Ecto neural progenitor cell (in vitro differentiated cells): ENCODE data around the gene MYH7B.

Source experiments
- DNase-seq: peaks from one replicate; pipeline ENCODE4 v3.0.0-alpha.2; 2018; ENCODE audit warnings: low spot score

MYH7B gene

DNA sequence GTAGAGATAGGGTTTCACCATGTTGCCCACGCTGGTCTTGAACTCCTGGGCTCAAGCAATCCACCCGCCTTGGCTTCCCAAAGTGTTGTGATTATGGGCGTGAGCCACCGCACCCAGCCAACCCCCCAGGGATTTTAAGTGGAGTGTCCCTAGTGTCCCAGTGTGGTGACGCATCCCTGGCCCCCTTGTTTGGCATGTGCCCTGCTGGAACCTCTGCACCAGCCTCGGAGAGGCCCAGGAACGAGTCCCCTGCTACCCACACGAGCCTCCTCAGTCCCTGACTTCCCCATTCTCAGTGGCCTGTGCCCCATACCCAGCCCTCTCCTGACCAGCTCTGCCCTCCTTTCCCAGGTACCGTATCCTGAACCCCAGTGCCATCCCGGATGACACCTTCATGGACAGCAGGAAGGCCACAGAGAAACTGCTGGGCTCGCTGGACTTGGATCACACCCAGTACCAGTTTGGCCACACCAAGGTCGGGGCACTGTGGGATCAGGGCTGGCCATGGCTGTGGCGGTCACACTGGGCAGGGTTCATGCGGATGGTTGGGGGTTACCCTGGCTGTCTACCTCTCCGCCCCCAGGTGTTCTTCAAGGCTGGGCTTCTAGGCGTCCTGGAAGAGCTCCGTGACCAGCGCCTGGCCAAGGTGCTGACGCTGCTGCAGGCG, 37.2 kb downstream of the MYH7B start:
- no peak for DNase-seq

GRCh38 chr20:34993941-34994508, 38.4 kb downstream of the MYH7B start:
- DNase-seq: no peak

DNA sequence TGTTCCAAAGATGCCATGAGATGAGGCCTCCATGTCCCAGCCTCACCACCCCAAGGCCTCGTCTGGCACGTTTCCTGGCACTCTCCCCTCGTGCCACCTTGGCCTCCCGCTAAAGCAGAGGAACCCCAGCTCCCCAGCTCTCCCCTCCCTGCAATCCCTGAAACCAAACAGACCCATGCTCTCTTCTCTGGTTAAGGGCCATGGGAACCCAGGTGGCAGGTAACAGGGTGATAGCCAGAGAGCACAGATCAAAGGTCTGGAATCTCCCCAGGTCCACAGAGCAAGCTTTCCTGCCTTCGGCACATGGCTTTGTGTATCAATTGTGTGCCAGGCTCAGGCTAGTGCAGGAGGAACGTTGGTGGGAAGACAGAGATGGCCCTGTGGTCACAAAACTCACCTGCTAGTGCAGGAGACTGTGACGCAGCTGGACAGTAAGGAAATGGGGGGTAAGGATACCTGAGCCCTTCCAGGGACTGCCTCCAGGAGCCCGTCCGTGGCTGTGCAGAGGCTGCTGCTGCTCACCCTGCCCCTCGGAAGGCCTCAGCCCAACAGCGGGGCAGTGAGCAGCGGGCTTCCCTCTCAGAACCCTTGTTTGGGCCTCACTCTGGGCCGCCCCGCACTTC, 39.0 kb downstream of the MYH7B start:
- no peak for DNase-seq

DNA sequence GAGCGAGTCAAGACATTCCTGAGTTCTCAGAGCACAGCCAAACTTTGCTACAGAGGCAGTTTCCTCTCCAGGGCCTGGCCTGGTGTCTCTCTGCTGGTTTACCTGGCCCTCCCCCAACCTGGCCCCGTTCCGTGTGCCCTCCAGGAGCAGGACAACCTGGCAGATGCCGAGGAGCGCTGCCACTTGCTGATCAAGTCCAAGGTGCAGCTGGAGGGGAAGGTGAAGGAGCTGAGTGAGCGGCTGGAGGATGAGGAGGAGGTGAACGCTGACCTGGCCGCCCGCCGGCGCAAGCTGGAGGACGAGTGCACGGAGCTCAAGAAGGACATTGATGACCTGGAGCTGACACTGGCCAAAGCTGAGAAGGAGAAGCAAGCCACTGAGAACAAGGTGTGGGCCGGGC, 39.5 kb downstream of the MYH7B start:
- no peak for DNase-seq

GRCh38 chr20:34995696-34996095, 40.0 kb downstream of the MYH7B start:
- no peak for DNase-seq

DNA sequence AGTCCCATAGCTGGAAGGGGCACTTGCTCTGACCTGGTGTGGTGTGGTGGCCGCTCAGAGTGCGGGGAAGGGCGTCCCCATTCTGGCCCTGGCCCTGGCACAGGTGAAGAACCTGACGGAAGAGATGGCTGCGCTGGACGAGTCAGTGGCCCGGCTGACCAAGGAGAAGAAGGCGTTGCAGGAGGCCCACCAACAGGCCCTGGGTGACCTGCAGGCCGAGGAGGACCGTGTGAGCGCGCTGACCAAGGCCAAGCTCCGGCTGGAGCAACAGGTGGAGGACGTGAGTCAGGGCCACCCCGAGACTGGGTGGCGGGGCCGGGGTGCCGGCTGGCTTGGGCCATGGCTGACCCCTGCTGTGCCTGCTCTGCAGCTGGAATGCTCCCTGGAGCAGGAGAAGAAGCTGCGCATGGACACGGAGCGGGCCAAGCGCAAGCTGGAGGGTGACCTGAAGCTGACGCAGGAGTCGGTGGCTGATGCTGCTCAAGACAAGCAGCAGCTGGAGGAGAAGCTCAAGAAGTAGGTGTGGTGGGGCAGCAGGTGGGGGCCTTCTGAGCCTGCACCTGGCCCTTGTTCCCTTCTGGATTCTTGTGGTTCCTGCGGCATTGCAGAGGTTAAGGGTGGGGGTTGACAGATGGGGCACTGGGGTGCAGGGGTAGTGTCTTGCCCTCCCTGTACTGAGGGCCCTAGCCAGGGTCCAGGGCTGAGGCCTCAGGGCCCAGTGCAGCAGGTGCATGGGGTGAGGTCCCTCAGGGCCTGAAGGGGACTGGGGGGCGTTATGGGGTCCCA, 40.8 kb downstream of the MYH7B start:
- no peak for DNase-seq

DNA sequence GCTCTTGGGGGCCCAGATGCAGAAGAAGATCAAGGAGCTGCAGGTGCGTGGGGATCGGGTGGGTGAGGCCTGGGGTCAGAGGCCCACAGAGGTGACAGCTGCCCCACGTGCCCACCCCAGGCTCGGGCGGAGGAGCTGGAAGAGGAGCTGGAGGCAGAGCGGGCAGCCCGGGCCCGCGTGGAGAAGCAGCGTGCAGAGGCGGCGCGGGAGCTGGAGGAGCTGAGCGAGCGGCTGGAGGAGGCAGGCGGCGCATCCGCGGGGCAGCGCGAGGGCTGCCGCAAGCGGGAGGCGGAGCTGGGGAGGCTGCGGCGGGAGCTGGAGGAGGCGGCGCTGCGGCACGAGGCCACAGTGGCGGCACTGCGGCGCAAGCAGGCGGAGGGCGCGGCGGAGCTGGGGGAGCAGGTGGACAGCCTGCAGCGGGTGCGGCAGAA, 41.5 kb downstream of the MYH7B start:
- no peak for DNase-seq

DNA sequence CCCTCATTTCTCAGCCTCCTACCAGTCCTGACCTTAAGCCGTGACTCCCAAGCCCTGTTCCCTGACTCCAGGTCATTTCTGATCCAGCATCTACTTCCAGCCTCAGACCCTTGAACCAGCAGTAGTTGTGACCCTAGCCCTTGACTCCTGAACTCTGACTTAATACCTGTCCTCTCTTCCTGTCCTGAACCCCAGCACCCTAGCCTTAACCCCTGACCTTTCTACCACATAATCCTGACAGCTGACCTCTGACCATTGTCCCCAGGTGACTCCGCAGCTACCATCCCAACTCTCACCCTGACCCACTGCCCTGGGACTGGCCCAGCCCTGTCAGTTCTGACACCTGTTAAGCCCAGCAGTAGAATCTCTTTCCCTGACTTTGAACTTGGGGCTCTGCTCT, 42.1 kb downstream of the MYH7B start:
- no peak for DNase-seq

- DNase-seq: no peak
These were observed 42.8 kb downstream of the MYH7B start for GRCh38 chr20:34998331-34998950.

GRCh38 chr20:34999021-34999451, 43.4 kb downstream of the MYH7B start:
- no peak for DNase-seq

DNA sequence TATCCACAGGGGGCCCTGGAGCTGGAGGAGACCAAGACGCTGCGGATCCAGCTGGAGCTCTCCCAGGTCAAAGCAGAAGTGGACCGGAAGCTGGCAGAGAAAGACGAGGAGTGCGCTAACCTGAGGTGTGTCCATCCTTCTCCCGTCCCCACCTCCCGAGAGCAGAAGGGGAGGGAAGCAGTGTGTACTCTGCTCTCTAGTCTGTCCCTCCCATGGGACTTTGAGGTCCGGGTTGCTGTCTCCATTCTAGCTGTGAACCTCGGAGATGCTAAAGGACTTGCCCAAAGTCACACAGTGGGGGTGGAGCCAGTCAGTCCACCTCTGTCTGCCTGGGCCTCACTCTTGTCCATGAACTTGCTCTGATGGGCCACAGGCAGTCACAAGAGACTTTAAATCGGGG, 44.1 kb downstream of the MYH7B start:
- no peak for DNase-seq

DNA sequence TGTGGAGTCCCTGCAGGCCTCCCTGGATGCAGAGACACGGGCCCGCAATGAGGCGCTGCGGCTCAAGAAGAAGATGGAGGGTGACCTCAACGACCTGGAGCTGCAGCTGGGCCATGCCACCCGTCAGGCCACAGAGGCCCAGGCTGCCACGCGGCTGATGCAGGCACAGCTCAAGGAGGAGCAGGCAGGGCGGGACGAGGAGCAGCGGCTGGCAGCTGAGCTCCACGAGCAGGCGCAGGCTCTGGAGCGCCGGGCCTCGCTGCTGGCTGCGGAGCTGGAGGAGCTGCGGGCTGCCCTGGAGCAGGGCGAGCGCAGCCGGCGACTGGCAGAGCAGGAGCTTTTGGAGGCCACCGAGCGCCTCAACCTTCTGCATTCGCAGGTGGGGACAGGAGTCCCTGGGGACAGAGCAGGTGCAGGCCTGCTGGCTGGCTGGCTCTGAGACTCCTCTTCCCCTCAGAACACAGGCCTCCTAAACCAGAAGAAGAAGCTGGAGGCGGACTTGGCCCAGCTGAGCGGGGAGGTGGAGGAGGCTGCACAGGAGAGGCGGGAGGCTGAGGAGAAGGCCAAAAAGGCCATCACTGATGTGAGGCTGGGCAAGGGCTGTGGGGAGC, 44.7 kb downstream of the MYH7B start:
- no peak for DNase-seq

- DNase-seq: no peak
These were observed 45.4 kb downstream of the MYH7B start for GRCh38 chr20:35000922-35001595.

DNA sequence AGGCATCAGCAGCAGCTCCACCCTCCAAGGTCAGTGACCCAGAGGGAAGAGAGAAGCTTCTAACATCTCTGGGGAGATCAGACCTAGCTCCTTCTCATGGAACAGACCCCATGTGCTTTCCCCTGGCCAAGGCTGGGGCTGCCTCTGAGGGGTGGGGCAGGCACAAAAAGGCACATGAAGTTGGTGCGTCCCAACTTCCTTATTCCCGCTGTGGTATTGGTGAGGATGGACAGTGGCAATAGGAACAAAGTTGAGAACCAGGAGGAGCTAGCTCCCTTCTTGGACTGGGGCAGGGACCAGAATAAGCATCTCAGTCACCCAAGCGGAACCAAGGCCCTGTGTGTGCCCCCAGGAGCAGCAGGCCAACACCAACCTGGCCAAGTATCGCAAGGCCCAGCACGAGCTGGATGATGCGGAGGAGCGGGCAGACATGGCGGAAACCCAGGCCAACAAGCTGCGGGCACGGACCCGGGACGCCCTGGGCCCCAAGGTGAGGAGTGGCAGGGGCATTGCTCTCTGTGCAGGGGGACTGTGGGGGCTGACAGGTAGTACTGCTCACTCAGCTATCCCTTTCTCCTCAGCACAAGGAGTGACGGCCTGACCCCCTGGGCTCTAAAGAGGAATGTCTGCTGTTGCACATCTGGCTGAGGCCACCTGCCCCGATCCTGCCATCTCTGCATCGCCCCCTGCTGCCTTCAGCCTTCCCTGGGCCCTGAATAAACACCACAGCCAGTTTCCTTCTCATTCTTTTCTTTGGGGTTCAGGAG, 46.1 kb downstream of the MYH7B start:
- DNase-seq: no peak

GRCh38 chr20:35002426-35003210, 47.0 kb downstream of the MYH7B start:
- no peak for DNase-seq

GRCh38 chr20:35003211-35004031, 47.8 kb downstream of the MYH7B start:
- no peak for DNase-seq

DNA sequence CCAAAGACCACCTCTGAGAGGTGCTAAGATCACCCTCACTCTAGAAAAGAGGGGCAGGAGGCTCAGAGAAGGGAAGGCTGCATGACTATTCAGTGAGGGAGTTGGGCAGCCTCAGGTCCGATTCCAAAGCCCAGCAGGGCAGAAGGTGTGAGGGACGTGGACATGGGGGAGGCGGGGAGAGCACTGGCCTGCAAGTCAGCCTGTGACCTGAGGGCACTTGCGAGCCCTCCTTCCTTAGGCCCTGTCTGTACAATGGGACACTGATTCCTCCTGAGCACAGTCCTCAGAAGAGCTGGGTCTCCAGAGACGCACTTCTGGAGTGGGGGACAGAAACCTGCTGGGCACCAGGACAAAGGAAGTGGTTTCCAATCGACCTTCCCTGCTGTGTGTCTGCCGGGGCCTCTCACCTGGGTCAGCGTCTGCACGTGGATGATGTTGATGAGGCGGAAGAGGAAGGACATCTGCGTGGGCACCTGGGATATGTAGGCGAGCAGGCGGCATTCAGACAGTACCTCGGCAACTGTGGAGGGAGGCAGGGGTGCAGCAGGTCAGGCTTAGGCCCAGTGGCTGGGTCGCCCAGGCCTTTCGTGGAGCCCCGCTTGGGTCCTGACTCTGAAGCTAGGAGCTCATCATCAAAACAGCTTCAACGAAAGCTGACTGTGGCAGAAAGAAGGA, 48.5 kb downstream of the MYH7B start:
- DNase-seq: no peak

DNA sequence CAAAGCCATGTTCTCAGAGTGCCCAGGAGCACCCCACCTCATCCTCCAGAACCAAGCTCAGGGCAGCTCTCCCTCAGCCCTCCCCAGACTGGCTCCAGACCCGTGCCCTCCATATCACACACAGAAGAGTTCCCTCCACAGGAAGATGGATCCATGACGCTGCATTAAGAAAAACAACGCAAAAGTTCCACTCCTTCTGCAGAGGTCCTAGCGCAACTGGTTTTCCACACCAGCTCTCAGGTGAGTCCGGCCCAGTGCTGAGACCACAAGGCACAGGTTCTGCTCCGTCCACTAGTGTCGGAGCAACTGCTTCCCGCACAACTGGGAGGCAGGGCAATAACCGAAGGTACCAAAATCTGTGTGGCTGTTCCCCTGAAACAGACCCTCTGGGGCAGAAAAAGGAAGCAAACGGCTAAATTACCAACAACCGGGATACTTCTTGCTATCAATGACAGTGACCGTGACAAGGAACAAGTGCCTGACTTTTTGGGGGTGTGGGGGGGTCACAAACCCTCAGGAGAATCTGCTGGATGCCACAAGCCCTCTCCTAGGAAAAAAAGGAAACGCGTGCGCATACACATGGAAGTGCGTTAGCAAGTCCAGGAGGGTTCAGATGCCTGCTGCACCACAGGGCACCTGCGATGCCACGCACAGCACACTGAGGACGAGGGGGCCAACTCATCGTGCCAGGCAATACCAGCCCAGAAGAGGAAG, 49.2 kb downstream of the MYH7B start:
- DNase-seq: no peak
